Stimulated activated CD8-positive, alpha-beta memory T cell treated with anti-CD3 and anti-CD28 coated beads, Interleukin-12 subunit alpha, Interleukin-12 subunit beta, amount 100 ng/mL, for 4 hours (primary cell): Measurements from ENCODE around the gene OR8U1.
"Not testable (repeated sequence)": the region's sequence is repeated elsewhere in the genome, so short reads cannot be mapped to it uniquely, and the experiment has no call there.

ENCODE experiments used
- DNase-seq: peaks from one replicate; pipeline ENCODE4 v3.0.0-alpha.2; 2020; ENCODE audit warnings: low read depth

Gene OR8U1

GRCh38 chr11:56375324-56375723, at the start of gene OR8U1:
Gene OR8U1, plus strand, starts transcription at chr11:56375624. Its CDS starts 0 bp downstream, at chr11:56375624.
- no peak for DNase-seq

GRCh38 chr11:56331861-56332491, 43.4 kb upstream of the OR8U1 start:
- no peak for DNase-seq

- no peak for DNase-seq
Measured at GRCh38 chr11:56333156-56333555, 42.3 kb upstream of the OR8U1 start.

- no peak for DNase-seq
Measured at GRCh38 chr11:56340289-56340688, 35.1 kb upstream of the OR8U1 start.

- no peak for DNase-seq
Measured at GRCh38 chr11:56345739-56346138, 29.7 kb upstream of the OR8U1 start, which contains the start of gene OR8K1. Gene OR8K1, plus strand, starts transcription at chr11:56346039. Its CDS starts 0 bp downstream, at chr11:56346039.

- DNase-seq, result no peak
Measured at GRCh38 chr11:56353991-56354390, 21.4 kb upstream of the OR8U1 start, which contains the start of gene OR8J1. Gene OR8J1, plus strand, starts transcription at chr11:56354291. Its CDS starts 5,956 bp downstream, at chr11:56360247.

- DNase-seq, result no peak
Measured at GRCh38 chr11:56380120-56380519, 4.7 kb downstream of the OR8U1 start.

GRCh38 chr11:56394381-56394780, 19.0 kb downstream of the OR8U1 start:
- no peak for DNase-seq

- DNase-seq, result no peak
Measured at GRCh38 chr11:56396047-56396446, 20.6 kb downstream of the OR8U1 start.

GRCh38 chr11:56401858-56402461, 26.5 kb downstream of the OR8U1 start:
- DNase-seq, result not testable (repeated sequence)

- DNase-seq, result no peak
Measured at GRCh38 chr11:56404393-56404792, 29.0 kb downstream of the OR8U1 start.

GRCh38 chr11:56410801-56411200, 35.4 kb downstream of the OR8U1 start:
- DNase-seq, result no peak

- DNase-seq, result no peak
Measured at GRCh38 chr11:56412396-56412795, 37.0 kb downstream of the OR8U1 start, which contains the start of gene OR5AL1. Gene OR5AL1, plus strand, starts transcription at chr11:56412696.
